Astrocyte of the spinal cord (primary cell): ENCODE measurements around the gene EHBP1.

Experiments used
- DNase-seq: peaks from one replicate; pipeline ENCODE4 v3.0.0; 2011; ENCODE audit warnings: low read depth, low spot score
- H3K4me3 ChIP-seq: 2 replicates; pipeline ENCODE4 v1.5.1; 2011; ENCODE audit warnings: low read depth, mild to moderate bottlenecking, low read length, moderate library complexity
- CTCF ChIP-seq: IDR thresholded peaks from 2 replicates; pipeline ENCODE4 v1.5.1; 2012; ENCODE audit warnings: low read depth, mild to moderate bottlenecking, low read length, inconsistent platforms
- in situ Hi-C: cut with HindIII; loops from 2 replicates; pipeline ENCODE4 v1.10.0; 2017; ENCODE audit warnings: low sequenced_read_pairs

EHBP1 gene

GRCh38 chr2:62994206-62994605, 288.7 kb downstream of the EHBP1 start:
- DNase-seq: no peak
- no peak overlapping the region for H3K4me3 ChIP-seq
- TF ChIP-seq CTCF: no peak
- in situ Hi-C loops: no loop called here

- no peak overlapping the region for H3K4me3 ChIP-seq
- no peak for DNase-seq
- in situ Hi-C loops: no loop called here
- no peak for TF ChIP-seq CTCF
Measured at GRCh38 chr2:62996534-62997186, 291.1 kb downstream of the EHBP1 start.

- DNase-seq: peak; percentile 8
- in situ Hi-C loops: no loop called here
- no peak overlapping the region for H3K4me3 ChIP-seq
- TF ChIP-seq CTCF: no peak
Measured at GRCh38 chr2:62998949-62999348, 293.4 kb downstream of the EHBP1 start.

- in situ Hi-C loops: no loop called here
- TF ChIP-seq CTCF: no peak
- peak; percentile 26 for DNase-seq
Measured at GRCh38 chr2:62999905-63000304, 294.4 kb downstream of the EHBP1 start.

GRCh38 chr2:63000801-63001200, 295.3 kb downstream of the EHBP1 start:
- DNase-seq: peak; percentile 11
- H3K4me3 ChIP-seq: no peak overlapping the region
- in situ Hi-C loops: no loop called here
- no peak for TF ChIP-seq CTCF

More at GRCh38 chr2:62999905-63000304, 294.4 kb downstream of the EHBP1 start:
- H3K4me3 ChIP-seq: no peak overlapping the region

GRCh38 chr2:63001576-63001975, 296.1 kb downstream of the EHBP1 start:
- in situ Hi-C loops: no loop called here
- no peak for TF ChIP-seq CTCF
- DNase-seq: no peak
- H3K4me3 ChIP-seq: no peak overlapping the region

GRCh38 chr2:63003351-63003750, 297.8 kb downstream of the EHBP1 start:
- in situ Hi-C loops: no loop called here
- no peak for DNase-seq
- no peak for TF ChIP-seq CTCF
- H3K4me3 ChIP-seq: no peak overlapping the region
